Measurements from ENCODE around the gene SOX10.

DNA sequence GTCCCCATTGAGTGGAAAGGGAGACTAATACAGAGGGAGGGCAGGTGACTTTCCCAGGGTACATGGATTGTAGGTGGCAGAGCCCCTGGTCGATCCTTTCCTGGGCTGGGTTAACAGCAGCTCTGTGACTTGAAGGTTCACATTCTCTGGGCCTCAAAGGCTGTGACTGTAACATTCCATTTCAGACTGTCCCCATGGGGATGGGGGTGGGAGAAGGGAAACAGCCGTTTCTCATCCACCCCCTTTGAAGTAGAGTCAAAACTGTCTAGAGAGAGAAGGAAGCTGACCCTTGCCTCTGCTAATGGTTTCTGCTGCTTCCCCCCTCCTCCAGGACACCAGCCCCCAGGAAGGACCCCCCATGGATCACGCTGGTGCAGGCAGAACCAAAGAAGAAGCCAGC lies 59.0 kb downstream of the SOX10 start:
- TF ChIP-seq, protein P1, sequence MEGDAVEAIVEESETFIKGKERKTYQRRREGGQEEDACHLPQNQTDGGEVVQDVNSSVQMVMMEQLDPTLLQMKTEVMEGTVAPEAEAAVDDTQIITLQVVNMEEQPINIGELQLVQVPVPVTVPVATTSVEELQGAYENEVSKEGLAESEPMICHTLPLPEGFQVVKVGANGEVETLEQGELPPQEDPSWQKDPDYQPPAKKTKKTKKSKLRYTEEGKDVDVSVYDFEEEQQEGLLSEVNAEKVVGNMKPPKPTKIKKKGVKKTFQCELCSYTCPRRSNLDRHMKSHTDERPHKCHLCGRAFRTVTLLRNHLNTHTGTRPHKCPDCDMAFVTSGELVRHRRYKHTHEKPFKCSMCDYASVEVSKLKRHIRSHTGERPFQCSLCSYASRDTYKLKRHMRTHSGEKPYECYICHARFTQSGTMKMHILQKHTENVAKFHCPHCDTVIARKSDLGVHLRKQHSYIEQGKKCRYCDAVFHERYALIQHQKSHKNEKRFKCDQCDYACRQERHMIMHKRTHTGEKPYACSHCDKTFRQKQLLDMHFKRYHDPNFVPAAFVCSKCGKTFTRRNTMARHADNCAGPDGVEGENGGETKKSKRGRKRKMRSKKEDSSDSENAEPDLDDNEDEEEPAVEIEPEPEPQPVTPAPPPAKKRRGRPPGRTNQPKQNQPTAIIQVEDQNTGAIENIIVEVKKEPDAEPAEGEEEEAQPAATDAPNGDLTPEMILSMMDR (IDR thresholded peaks at IDR 0.05; ENCODE audit: insufficient read depth, low read depth, low read length), result no peak
- no peak for TF ChIP-seq EZH2 (IDR thresholded peaks at IDR 0.05; ENCODE audit: insufficient read depth, low read length)

All from astrocyte (in vitro differentiated cells and primary cell).